Measurements from ENCODE around the gene SIGLECL1.

Gene SIGLECL1

GRCh38 chr19:51252306-51253079 is 1.6 kb downstream of the SIGLECL1 start:
- Histone ChIP-seq H3K27ac (ENCODE audit: low read depth, low read length, severe bottlenecking) (no peak overlapping the region), H3K9me3 (ENCODE audit: control insufficient read depth, low read length) (no peaks in the 10 kb centered on the region), H3K4me3 (ENCODE audit: extremely low read depth, insufficient read depth, low read length, poor library complexity, severe bottlenecking) (no peak overlapping the region), H3K4me1 (ENCODE audit: control insufficient read depth, insufficient read depth, low read length, poor library complexity, severe bottlenecking) (no peaks in the 10 kb centered on the region), H3K36me3 (ENCODE audit: control insufficient read depth, insufficient read depth, low read length) (no peaks in the 10 kb centered on the region)
- 90 to 92% methylated on average over 8 of the region's 9 CpGs for WGBS, 2 experiments (ENCODE audit: insufficient coverage in 2 of 2)

- Histone ChIP-seq H3K4me3 (ENCODE audit: extremely low read depth, insufficient read depth, low read length, poor library complexity, severe bottlenecking) (no peak overlapping the region), H3K36me3 (ENCODE audit: control insufficient read depth, insufficient read depth, low read length) (no peaks in the 10 kb centered on the region), H3K9me3 (ENCODE audit: control insufficient read depth, low read length) (no peaks in the 10 kb centered on the region), H3K27ac (ENCODE audit: low read depth, low read length, severe bottlenecking) (no peak overlapping the region), H3K4me1 (ENCODE audit: control insufficient read depth, insufficient read depth, low read length, poor library complexity, severe bottlenecking) (no peaks in the 10 kb centered on the region)
- 100% methylated on average over 1 of the region's 1 CpG for WGBS, 2 experiments (ENCODE audit: insufficient coverage in 2 of 2)
These were observed 2.4 kb downstream of the SIGLECL1 start for GRCh38 chr19:51253088-51253806.

GRCh38 chr19:51256155-51256625 is 5.3 kb downstream of the SIGLECL1 start:
- H3K9me3 ChIP-seq (ENCODE audit: control insufficient read depth, low read length), result no peaks in the 10 kb centered on the region
- H3K27ac ChIP-seq (ENCODE audit: low read depth, low read length, severe bottlenecking), result no peak overlapping the region
- whole genome bisulfite sequencing, 2 experiments (ENCODE audit: insufficient coverage in 2 of 2), result 83 to 100% methylated on average over 1 of the region's 2 CpGs
- H3K4me1 ChIP-seq (ENCODE audit: control insufficient read depth, insufficient read depth, low read length, poor library complexity, severe bottlenecking), result no peaks in the 10 kb centered on the region
- H3K36me3 ChIP-seq (ENCODE audit: control insufficient read depth, insufficient read depth, low read length), result no peaks in the 10 kb centered on the region
- H3K4me3 ChIP-seq (ENCODE audit: extremely low read depth, insufficient read depth, low read length, poor library complexity, severe bottlenecking), result no peak overlapping the region

- H3K27ac ChIP-seq (ENCODE audit: low read depth, low read length, severe bottlenecking), result no peak overlapping the region
- no peaks in the 10 kb centered on the region for H3K4me1 ChIP-seq (ENCODE audit: control insufficient read depth, insufficient read depth, low read length, poor library complexity, severe bottlenecking)
- no peaks in the 10 kb centered on the region for H3K36me3 ChIP-seq (ENCODE audit: control insufficient read depth, insufficient read depth, low read length)
- no peak overlapping the region for H3K4me3 ChIP-seq (ENCODE audit: extremely low read depth, insufficient read depth, low read length, poor library complexity, severe bottlenecking)
- H3K9me3 ChIP-seq (ENCODE audit: control insufficient read depth, low read length), result no peaks in the 10 kb centered on the region
- 88 to 100% methylated on average over 1 to 2 of the region's 2 CpGs for WGBS, 2 experiments (ENCODE audit: insufficient coverage in 2 of 2)
These were observed 6.6 kb downstream of the SIGLECL1 start for GRCh38 chr19:51257471-51257870.

GRCh38 chr19:51258165-51259160 is 7.6 kb downstream of the SIGLECL1 start:
- H3K36me3 ChIP-seq (ENCODE audit: control insufficient read depth, insufficient read depth, low read length), result no peaks in the 10 kb centered on the region
- H3K4me3 ChIP-seq (ENCODE audit: extremely low read depth, insufficient read depth, low read length, poor library complexity, severe bottlenecking), result no peak overlapping the region
- H3K9me3 ChIP-seq (ENCODE audit: control insufficient read depth, low read length), result no peaks in the 10 kb centered on the region
- 94 to 98% methylated on average over 4 to 5 of the region's 6 CpGs for WGBS, 2 experiments (ENCODE audit: insufficient coverage in 2 of 2)
- no peaks in the 10 kb centered on the region for H3K4me1 ChIP-seq (ENCODE audit: control insufficient read depth, insufficient read depth, low read length, poor library complexity, severe bottlenecking)
- no peak overlapping the region for H3K27ac ChIP-seq (ENCODE audit: low read depth, low read length, severe bottlenecking)

- no peaks in the 10 kb centered on the region for H3K9me3 ChIP-seq (ENCODE audit: control insufficient read depth, low read length)
- WGBS, 2 experiments (ENCODE audit: insufficient coverage in 2 of 2), result 42 to 45% methylated on average over 3 to 5 of the region's 5 CpGs
- no peaks in the 10 kb centered on the region for H3K36me3 ChIP-seq (ENCODE audit: control insufficient read depth, insufficient read depth, low read length)
- H3K4me1 ChIP-seq (ENCODE audit: control insufficient read depth, insufficient read depth, low read length, poor library complexity, severe bottlenecking), result no peaks in the 10 kb centered on the region
- H3K4me3 ChIP-seq (ENCODE audit: extremely low read depth, insufficient read depth, low read length, poor library complexity, severe bottlenecking), result no peak overlapping the region
- H3K27ac ChIP-seq (ENCODE audit: low read depth, low read length, severe bottlenecking), result no peak overlapping the region
These were observed 8.7 kb downstream of the SIGLECL1 start for GRCh38 chr19:51259348-51260245.

GRCh38 chr19:51263808-51264207 is 12.9 kb downstream of the SIGLECL1 start:
- no peaks in the 10 kb centered on the region for H3K36me3 ChIP-seq (ENCODE audit: control insufficient read depth, insufficient read depth, low read length)
- no peaks in the 10 kb centered on the region for H3K9me3 ChIP-seq (ENCODE audit: control insufficient read depth, low read length)
- no peak overlapping the region for H3K27ac ChIP-seq (ENCODE audit: low read depth, low read length, severe bottlenecking)
- no peak overlapping the region for H3K4me3 ChIP-seq (ENCODE audit: extremely low read depth, insufficient read depth, low read length, poor library complexity, severe bottlenecking)
- H3K4me1 ChIP-seq (ENCODE audit: control insufficient read depth, insufficient read depth, low read length, poor library complexity, severe bottlenecking), result no peaks in the 10 kb centered on the region
- 90 to 93% methylated on average over 2 to 3 of the region's 4 CpGs for WGBS, 2 experiments (ENCODE audit: insufficient coverage in 2 of 2)

- Histone ChIP-seq H3K27ac (ENCODE audit: low read depth, low read length, severe bottlenecking) (no peak overlapping the region), H3K9me3 (ENCODE audit: control insufficient read depth, low read length) (no peaks in the 10 kb centered on the region), H3K4me1 (ENCODE audit: control insufficient read depth, insufficient read depth, low read length, poor library complexity, severe bottlenecking) (no peaks in the 10 kb centered on the region), H3K4me3 (ENCODE audit: extremely low read depth, insufficient read depth, low read length, poor library complexity, severe bottlenecking) (no peak overlapping the region), H3K36me3 (ENCODE audit: control insufficient read depth, insufficient read depth, low read length) (no peaks in the 10 kb centered on the region)
- 94 to 96% methylated on average over 25 to 26 of the region's 26 CpGs for WGBS, 2 experiments (ENCODE audit: insufficient coverage in 2 of 2)
These were observed 20.2 kb downstream of the SIGLECL1 start for GRCh38 chr19:51271067-51271466.

- Histone ChIP-seq H3K27ac (ENCODE audit: low read depth, low read length, severe bottlenecking) (no peak overlapping the region), H3K4me1 (ENCODE audit: control insufficient read depth, insufficient read depth, low read length, poor library complexity, severe bottlenecking) (no peaks in the 10 kb centered on the region), H3K4me3 (ENCODE audit: extremely low read depth, insufficient read depth, low read length, poor library complexity, severe bottlenecking) (no peak overlapping the region), H3K36me3 (ENCODE audit: control insufficient read depth, insufficient read depth, low read length) (no peaks in the 10 kb centered on the region), H3K9me3 (ENCODE audit: control insufficient read depth, low read length) (no peaks in the 10 kb centered on the region)
- WGBS, 2 experiments (ENCODE audit: insufficient coverage in 2 of 2), result 82 to 84% methylated on average over 5 to 6 of the region's 6 CpGs
These were observed 21.4 kb downstream of the SIGLECL1 start for GRCh38 chr19:51272183-51272810.
